SJSA1 (cell line): ENCODE data around the gene TNRC6B. TPM values are rescaled to one million over a fixed set of nuclear protein-coding genes. Genes with fewer than 3 reads are reported as not detected.

ENCODE experiments used
- DNase-seq, 2 experiments: peaks; one replicate each; pipeline ENCODE4 v3.0.0-alpha.2; 2015 to 2020; ENCODE audit warnings: low spot score in 2 of 2, low read depth in 1 of 2
- H3K27ac ChIP-seq: fragments of 250-450 bp; sonication (Bioruptor Pico); 2 replicates; pipeline ENCODE4 v1.5.1; 2020; ENCODE audit warnings: mild to moderate bottlenecking, moderate library complexity
- H3K27me3 ChIP-seq: fragments of 250-450 bp; sonication (Bioruptor Pico); replicated peaks from 2 replicates; pipeline ENCODE4 v1.5.1; 2020; ENCODE audit warnings: mild to moderate bottlenecking, moderate library complexity
- H3K36me3 ChIP-seq: fragments of 250-450 bp; sonication (Bioruptor Pico); 2 replicates; pipeline ENCODE4 v1.5.1; 2020; ENCODE audit warnings: mild to moderate bottlenecking
- H3K4me1 ChIP-seq: fragments of 250-450 bp; sonication (Bioruptor Pico); replicated peaks from 2 replicates; pipeline ENCODE4 v1.6.1; 2021; ENCODE audit warnings: mild to moderate bottlenecking
- H3K4me3 ChIP-seq: fragments of 250-450 bp; sonication (Bioruptor Pico); 2 replicates; pipeline ENCODE4 v1.5.1; 2020; ENCODE audit warnings: mild to moderate bottlenecking
- H3K9me3 ChIP-seq: fragments of 250-450 bp; sonication (Bioruptor Pico); replicated peaks from 2 replicates; pipeline ENCODE4 v1.5.1; 2020; ENCODE audit warnings: mild to moderate bottlenecking
- total RNA-seq: library from RNA; depleted of rRNA; stranded (reverse); fragments of >200 nt; shearing (Covaris generic); gene quantifications from 2 replicates; pipeline ENCODE4 v1.2.3, GENCODE V29; 2014

Gene TNRC6B
- total RNA-seq, 1 experiment from 2014 or later, result 16.6 TPM

GRCh38 chr22:40271440-40271839, 93.7 kb downstream of the TNRC6B start:
- peaks cover 25% of the 10 kb centered on the region for H3K36me3 ChIP-seq
- no peak overlapping the region for H3K4me3 ChIP-seq
- no peaks in the 10 kb centered on the region for H3K4me1 ChIP-seq
- H3K9me3 ChIP-seq, result no peaks in the 10 kb centered on the region
- H3K27me3 ChIP-seq, result no peaks in the 10 kb centered on the region
- no peak for DNase-seq
- no peak overlapping the region for H3K27ac ChIP-seq

- no peak overlapping the region for H3K4me3 ChIP-seq
- H3K27me3 ChIP-seq, result no peaks in the 10 kb centered on the region
- H3K27ac ChIP-seq, result no peak overlapping the region
- H3K9me3 ChIP-seq, result no peaks in the 10 kb centered on the region
- no peak for DNase-seq
- no peaks in the 10 kb centered on the region for H3K4me1 ChIP-seq
- peaks cover 24% of the 10 kb centered on the region for H3K36me3 ChIP-seq
These were observed 95.6 kb downstream of the TNRC6B start for GRCh38 chr22:40273319-40273718.

- no peak overlapping the region for H3K4me3 ChIP-seq
- peak in 1 of 2 experiments; percentile 16 for DNase-seq
- no peaks in the 10 kb centered on the region for H3K27me3 ChIP-seq
- H3K9me3 ChIP-seq, result no peaks in the 10 kb centered on the region
- peak overlapping the region; percentile 49 for H3K27ac ChIP-seq
- no peaks in the 10 kb centered on the region for H3K4me1 ChIP-seq
- H3K36me3 ChIP-seq, result peaks cover 57% of the 10 kb centered on the region
These were observed 99.5 kb downstream of the TNRC6B start for GRCh38 chr22:40276996-40277823.

GRCh38 chr22:40279017-40279416, 101.3 kb downstream of the TNRC6B start:
- H3K27ac ChIP-seq, result no peak overlapping the region
- DNase-seq, result no peak
- H3K36me3 ChIP-seq, result peaks cover 59% of the 10 kb centered on the region
- H3K9me3 ChIP-seq, result no peaks in the 10 kb centered on the region
- H3K4me3 ChIP-seq, result no peak overlapping the region
- no peaks in the 10 kb centered on the region for H3K4me1 ChIP-seq
- H3K27me3 ChIP-seq, result no peaks in the 10 kb centered on the region

GRCh38 chr22:40281717-40282116, 104.0 kb downstream of the TNRC6B start:
- H3K4me3 ChIP-seq, result no peak overlapping the region
- no peaks in the 10 kb centered on the region for H3K4me1 ChIP-seq
- DNase-seq, result no peak
- H3K36me3 ChIP-seq, result peaks cover 73% of the 10 kb centered on the region
- H3K27ac ChIP-seq, result no peak overlapping the region
- H3K27me3 ChIP-seq, result no peaks in the 10 kb centered on the region
- H3K9me3 ChIP-seq, result no peaks in the 10 kb centered on the region

- no peaks in the 10 kb centered on the region for H3K9me3 ChIP-seq
- no peak overlapping the region for H3K4me3 ChIP-seq
- peaks cover 78% of the 10 kb centered on the region for H3K36me3 ChIP-seq
- H3K27me3 ChIP-seq, result no peaks in the 10 kb centered on the region
- peaks cover 8% of the 10 kb centered on the region for H3K4me1 ChIP-seq
- no peak for DNase-seq
- no peak overlapping the region for H3K27ac ChIP-seq
These were observed 107.8 kb downstream of the TNRC6B start for GRCh38 chr22:40285513-40285912.

- Histone ChIP-seq H3K4me3 (no peak overlapping the region), H3K27ac (no peak overlapping the region; the same call in 1 of the 2 replicates), H3K9me3 (no peaks in the 10 kb centered on the region), H3K4me1 (peaks cover 8% of the 10 kb centered on the region), H3K27me3 (no peaks in the 10 kb centered on the region), H3K36me3 (peaks cover 72% of the 10 kb centered on the region)
- no peak for DNase-seq
These were observed 112.3 kb downstream of the TNRC6B start for GRCh38 chr22:40289991-40290459.

GRCh38 chr22:40290516-40290915, 112.8 kb downstream of the TNRC6B start:
- Histone ChIP-seq H3K36me3 (peaks cover 69% of the 10 kb centered on the region), H3K4me3 (no peak overlapping the region), H3K9me3 (no peaks in the 10 kb centered on the region), H3K27me3 (no peaks in the 10 kb centered on the region), H3K4me1 (peaks cover 8% of the 10 kb centered on the region), H3K27ac (no peak overlapping the region)
- no peak for DNase-seq

- DNase-seq, result no peak
- Histone ChIP-seq H3K27me3 (no peaks in the 10 kb centered on the region), H3K27ac (no peak overlapping the region), H3K36me3 (peaks cover 53% of the 10 kb centered on the region), H3K4me3 (no peak overlapping the region), H3K9me3 (no peaks in the 10 kb centered on the region), H3K4me1 (peaks cover 6% of the 10 kb centered on the region)
These were observed 117.0 kb downstream of the TNRC6B start for GRCh38 chr22:40294696-40295095.

- H3K27ac ChIP-seq, result no peak overlapping the region
- H3K4me1 ChIP-seq, result no peaks in the 10 kb centered on the region
- H3K36me3 ChIP-seq, result peaks cover 48% of the 10 kb centered on the region
- no peak overlapping the region for H3K4me3 ChIP-seq
- no peak for DNase-seq
- H3K9me3 ChIP-seq, result no peaks in the 10 kb centered on the region
- no peaks in the 10 kb centered on the region for H3K27me3 ChIP-seq
These were observed 122.6 kb downstream of the TNRC6B start for GRCh38 chr22:40300316-40300715.

GRCh38 chr22:40300884-40301672, 123.4 kb downstream of the TNRC6B start:
- H3K4me1 ChIP-seq, result no peaks in the 10 kb centered on the region
- no peak overlapping the region for H3K4me3 ChIP-seq
- DNase-seq, result no peak
- H3K27ac ChIP-seq, result no peak overlapping the region
- H3K36me3 ChIP-seq, result peaks cover 41% of the 10 kb centered on the region
- no peaks in the 10 kb centered on the region for H3K9me3 ChIP-seq
- no peaks in the 10 kb centered on the region for H3K27me3 ChIP-seq

- H3K27me3 ChIP-seq, result no peaks in the 10 kb centered on the region
- DNase-seq, result no peak
These were observed 124.4 kb downstream of the TNRC6B start for GRCh38 chr22:40302149-40302548.

GRCh38 chr22:40305625-40306024, 127.9 kb downstream of the TNRC6B start:
- Histone ChIP-seq H3K9me3 (no peaks in the 10 kb centered on the region), H3K4me1 (peaks cover 23% of the 10 kb centered on the region), H3K36me3 (peaks cover 50% of the 10 kb centered on the region)

More at GRCh38 chr22:40302149-40302548, 124.4 kb downstream of the TNRC6B start:
- Histone ChIP-seq H3K36me3 (peaks cover 36% of the 10 kb centered on the region), H3K9me3 (no peaks in the 10 kb centered on the region), H3K4me1 (no peaks in the 10 kb centered on the region), H3K27ac (no peak overlapping the region), H3K4me3 (no peak overlapping the region)

More at GRCh38 chr22:40305625-40306024, 127.9 kb downstream of the TNRC6B start:
- Histone ChIP-seq H3K4me3 (no peak overlapping the region), H3K27me3 (no peaks in the 10 kb centered on the region), H3K27ac (no peak overlapping the region)
- no peak for DNase-seq
